ENCODE results near the gene ZNF786.
"Not testable (repeated sequence)": the region's sequence is repeated elsewhere in the genome, so short reads cannot be mapped to it uniquely, and the experiment has no call there.

The ZNF786 gene

GRCh38 chr7:149081914-149082313, 8.6 kb downstream of the ZNF786 start:
- no peak for DNase-seq (ENCODE audit: low read depth in 1 of 2, low spot score in 1 of 2)

GRCh38 chr7:149077594-149077993, 12.9 kb downstream of the ZNF786 start:
- no peak for DNase-seq (ENCODE audit: low read depth in 1 of 2, low spot score in 1 of 2)

GRCh38 chr7:149075286-149075685, 15.2 kb downstream of the ZNF786 start:
- no peak for DNase-seq (ENCODE audit: low read depth in 1 of 2, low spot score in 1 of 2)

GRCh38 chr7:149074116-149074885, 16.2 kb downstream of the ZNF786 start:
- DNase-seq (ENCODE audit: low read depth in 1 of 2, low spot score in 1 of 2) = no peak

GRCh38 chr7:149072438-149072775, 18.1 kb downstream of the ZNF786 start:
- DNase-seq (ENCODE audit: low read depth in 1 of 2, low spot score in 1 of 2) = no peak

GRCh38 chr7:149071641-149072437, 18.7 kb downstream of the ZNF786 start:
- DNase-seq (ENCODE audit: low read depth in 1 of 2, low spot score in 1 of 2) = peak; percentile 24 to 37

GRCh38 chr7:149071182-149071635, 19.3 kb downstream of the ZNF786 start:
- DNase-seq (ENCODE audit: low read depth in 1 of 2, low spot score in 1 of 2) = no peak

- no peak for DNase-seq (ENCODE audit: low read depth in 1 of 2, low spot score in 1 of 2)
These were observed 20.0 kb downstream of the ZNF786 start for GRCh38 chr7:149070372-149071125.

- no peak for DNase-seq (ENCODE audit: low read depth in 1 of 2, low spot score in 1 of 2)
These were observed 22.6 kb downstream of the ZNF786 start for GRCh38 chr7:149067869-149068268.

GRCh38 chr7:149063476-149063875, 27.0 kb downstream of the ZNF786 start:
- DNase-seq (ENCODE audit: low read depth in 1 of 2, low spot score in 1 of 2) = no peak

GRCh38 chr7:149062217-149062899, 28.2 kb downstream of the ZNF786 start:
- not testable (repeated sequence) for DNase-seq (ENCODE audit: low read depth in 1 of 2, low spot score in 1 of 2)

GRCh38 chr7:149060156-149060555, 30.4 kb downstream of the ZNF786 start:
- DNase-seq (ENCODE audit: low read depth in 1 of 2, low spot score in 1 of 2) = no peak

GRCh38 chr7:149053885-149054284, 36.6 kb downstream of the ZNF786 start:
- no peak for DNase-seq (ENCODE audit: low read depth in 1 of 2, low spot score in 1 of 2)

GRCh38 chr7:149053384-149053783, 37.1 kb downstream of the ZNF786 start:
- DNase-seq (ENCODE audit: low read depth in 1 of 2, low spot score in 1 of 2) = no peak

GRCh38 chr7:149050941-149051340, 39.6 kb downstream of the ZNF786 start:
- no peak for DNase-seq (ENCODE audit: low read depth in 1 of 2, low spot score in 1 of 2)

GRCh38 chr7:149048805-149049204, 41.7 kb downstream of the ZNF786 start:
- DNase-seq (ENCODE audit: low read depth in 1 of 2, low spot score in 1 of 2) = no peak

GRCh38 chr7:149046416-149046815, 44.1 kb downstream of the ZNF786 start:
- no peak for DNase-seq (ENCODE audit: low read depth in 1 of 2, low spot score in 1 of 2)

GRCh38 chr7:149043936-149044335, 46.6 kb downstream of the ZNF786 start:
- no peak for DNase-seq (ENCODE audit: low read depth in 1 of 2, low spot score in 1 of 2)

GRCh38 chr7:149041350-149041749, 49.2 kb downstream of the ZNF786 start:
- DNase-seq (ENCODE audit: low read depth in 1 of 2, low spot score in 1 of 2) = no peak

GRCh38 chr7:149038641-149039040, 51.9 kb downstream of the ZNF786 start:
- DNase-seq (ENCODE audit: low read depth in 1 of 2, low spot score in 1 of 2) = not testable (repeated sequence)

GRCh38 chr7:149036676-149037075, 53.8 kb downstream of the ZNF786 start:
- DNase-seq (ENCODE audit: low read depth in 1 of 2, low spot score in 1 of 2) = no peak
